ENCODE measurements around the gene DOCK3.

DNA sequence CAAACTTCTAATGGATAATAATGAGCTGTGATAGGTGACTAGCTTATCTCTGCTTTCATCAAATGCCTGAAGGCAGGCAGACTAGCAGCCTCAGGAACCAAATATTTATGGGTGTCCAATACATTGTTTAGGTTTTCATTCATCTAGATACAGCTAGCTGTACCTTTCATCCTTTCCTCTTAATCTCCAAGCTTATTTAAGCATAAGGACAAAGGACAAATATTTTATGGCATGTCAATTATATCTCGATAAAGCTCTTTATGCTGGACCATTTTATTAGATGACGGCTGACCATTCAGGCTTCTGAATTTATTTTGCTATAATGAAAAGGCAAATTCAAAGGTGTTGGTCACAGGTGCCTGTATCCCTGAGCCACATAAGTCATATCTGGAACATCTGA is 733.3 kb downstream of the DOCK3 start:
- TF ChIP-seq, protein P1, sequence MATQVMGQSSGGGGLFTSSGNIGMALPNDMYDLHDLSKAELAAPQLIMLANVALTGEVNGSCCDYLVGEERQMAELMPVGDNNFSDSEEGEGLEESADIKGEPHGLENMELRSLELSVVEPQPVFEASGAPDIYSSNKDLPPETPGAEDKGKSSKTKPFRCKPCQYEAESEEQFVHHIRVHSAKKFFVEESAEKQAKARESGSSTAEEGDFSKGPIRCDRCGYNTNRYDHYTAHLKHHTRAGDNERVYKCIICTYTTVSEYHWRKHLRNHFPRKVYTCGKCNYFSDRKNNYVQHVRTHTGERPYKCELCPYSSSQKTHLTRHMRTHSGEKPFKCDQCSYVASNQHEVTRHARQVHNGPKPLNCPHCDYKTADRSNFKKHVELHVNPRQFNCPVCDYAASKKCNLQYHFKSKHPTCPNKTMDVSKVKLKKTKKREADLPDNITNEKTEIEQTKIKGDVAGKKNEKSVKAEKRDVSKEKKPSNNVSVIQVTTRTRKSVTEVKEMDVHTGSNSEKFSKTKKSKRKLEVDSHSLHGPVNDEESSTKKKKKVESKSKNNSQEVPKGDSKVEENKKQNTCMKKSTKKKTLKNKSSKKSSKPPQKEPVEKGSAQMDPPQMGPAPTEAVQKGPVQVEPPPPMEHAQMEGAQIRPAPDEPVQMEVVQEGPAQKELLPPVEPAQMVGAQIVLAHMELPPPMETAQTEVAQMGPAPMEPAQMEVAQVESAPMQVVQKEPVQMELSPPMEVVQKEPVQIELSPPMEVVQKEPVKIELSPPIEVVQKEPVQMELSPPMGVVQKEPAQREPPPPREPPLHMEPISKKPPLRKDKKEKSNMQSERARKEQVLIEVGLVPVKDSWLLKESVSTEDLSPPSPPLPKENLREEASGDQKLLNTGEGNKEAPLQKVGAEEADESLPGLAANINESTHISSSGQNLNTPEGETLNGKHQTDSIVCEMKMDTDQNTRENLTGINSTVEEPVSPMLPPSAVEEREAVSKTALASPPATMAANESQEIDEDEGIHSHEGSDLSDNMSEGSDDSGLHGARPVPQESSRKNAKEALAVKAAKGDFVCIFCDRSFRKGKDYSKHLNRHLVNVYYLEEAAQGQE (IDR thresholded peaks at IDR 0.05; ENCODE audit: insufficient read depth in 1 of 2, low read depth in 2 of 2, low read length in 2 of 2), result no peak
- TF ChIP-seq POLR2AphosphoS5 (IDR thresholded peaks at IDR 0.05; ENCODE audit: low read depth, low read length) (no peak), SIN3A (IDR thresholded peaks at IDR 0.05; ENCODE audit: borderline replicate concordance, insufficient read depth, low read length) (no peak)

Measured in PFSK-1 (cell line).